ENCODE results near the gene VRK1.
"Not testable (repeated sequence)": the region's sequence is repeated elsewhere in the genome, so short reads cannot be mapped to it uniquely, and the experiment has no call there.

VRK1 gene

DNA sequence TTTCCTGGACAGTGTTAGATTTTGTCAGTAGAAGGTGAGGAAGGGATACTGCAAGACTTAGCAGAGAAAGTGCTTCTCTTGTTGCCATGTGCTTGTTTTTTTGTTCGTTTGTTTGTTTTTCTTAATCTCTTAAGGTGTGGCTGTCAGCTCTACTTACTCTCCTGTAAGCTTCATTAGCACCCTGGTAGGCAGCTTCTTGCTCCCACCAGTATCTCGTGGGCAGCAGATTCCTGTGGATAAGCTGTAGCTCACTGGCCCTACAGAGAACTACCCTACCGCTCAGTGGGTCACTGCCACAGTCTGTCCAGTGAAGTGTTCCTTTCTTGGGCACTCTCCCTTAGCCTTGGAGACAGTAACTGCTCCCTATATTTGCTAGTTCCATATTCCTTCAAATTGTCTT is 30.1 kb downstream of the VRK1 start:
- no peak for DNase-seq

DNA sequence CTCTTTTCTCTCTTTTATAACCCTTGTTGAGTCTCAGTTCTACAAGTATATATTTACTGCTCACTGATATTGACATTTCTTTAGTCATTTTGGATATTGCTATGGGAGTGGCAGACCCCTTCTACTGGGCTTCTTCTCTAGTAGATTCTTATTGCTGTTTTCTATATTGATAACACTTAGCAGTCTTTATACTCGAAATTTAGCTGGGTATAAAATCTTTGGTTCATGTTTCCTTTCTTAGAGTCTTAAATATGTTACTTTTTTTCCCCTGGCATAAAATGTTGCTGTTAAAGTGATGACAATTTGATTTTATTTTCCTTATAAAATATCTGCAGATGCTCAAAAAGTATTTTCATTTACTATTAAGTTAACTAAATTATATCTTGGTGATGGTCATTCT is 32.6 kb downstream of the VRK1 start:
- DNase-seq, result no peak

DNA sequence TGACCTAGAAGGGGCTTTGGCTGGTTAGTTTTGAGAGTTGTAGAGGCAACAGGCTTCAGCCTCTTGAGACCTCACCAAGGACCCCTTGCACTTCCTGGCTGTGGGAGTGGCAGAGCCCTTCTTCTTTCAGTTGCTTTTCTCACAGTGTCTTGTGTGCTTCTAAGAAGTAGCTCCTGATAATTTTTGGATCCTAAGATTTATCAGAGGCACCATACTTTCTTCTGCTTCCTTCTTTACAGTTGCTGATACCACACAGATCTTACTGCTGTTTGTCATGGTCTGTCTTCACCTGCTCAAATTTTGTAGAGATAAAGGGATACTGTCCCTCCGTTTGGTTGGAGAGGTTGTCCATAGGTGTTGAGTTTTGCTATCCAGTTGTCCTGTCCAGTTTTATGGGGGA is 33.8 kb downstream of the VRK1 start:
- no peak for DNase-seq

DNA sequence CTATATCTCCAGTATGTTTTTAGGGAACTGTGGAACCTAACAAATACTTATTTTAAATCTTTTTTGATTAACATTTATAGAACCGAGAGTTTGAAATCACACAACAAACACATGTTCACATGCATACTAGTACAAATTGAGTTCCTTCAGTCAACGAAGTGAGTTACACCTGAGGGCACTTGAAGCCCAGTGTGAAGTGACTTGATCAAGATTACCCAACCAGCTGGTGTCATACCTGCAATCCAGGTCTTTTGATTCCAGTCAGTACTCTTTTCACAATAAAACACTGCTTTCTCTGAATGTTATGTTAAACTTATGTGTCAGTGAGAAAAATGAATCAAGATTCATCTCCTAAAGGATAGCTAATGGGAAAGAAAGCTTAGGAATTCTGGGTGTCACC is 35.2 kb downstream of the VRK1 start:
- no peak for DNase-seq

DNA sequence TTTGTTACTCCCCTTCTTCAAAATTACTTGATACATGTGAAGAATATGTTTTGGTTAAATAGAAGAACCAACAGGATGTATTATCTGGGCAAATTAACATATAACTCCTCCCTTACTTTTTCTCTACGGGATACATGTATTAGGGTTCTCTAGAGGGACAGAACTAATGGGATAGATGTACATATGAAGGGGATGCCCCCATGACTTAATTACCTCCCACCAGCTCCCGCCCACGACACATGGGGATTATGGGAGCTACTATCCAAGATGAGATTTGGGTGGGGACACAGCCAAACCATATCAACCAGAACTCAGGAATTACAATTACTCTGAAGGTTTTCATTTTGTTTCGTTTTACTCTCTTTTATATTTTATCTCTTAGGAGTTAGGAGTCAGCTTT is 41.3 kb downstream of the VRK1 start:
- no peak for DNase-seq

DNA sequence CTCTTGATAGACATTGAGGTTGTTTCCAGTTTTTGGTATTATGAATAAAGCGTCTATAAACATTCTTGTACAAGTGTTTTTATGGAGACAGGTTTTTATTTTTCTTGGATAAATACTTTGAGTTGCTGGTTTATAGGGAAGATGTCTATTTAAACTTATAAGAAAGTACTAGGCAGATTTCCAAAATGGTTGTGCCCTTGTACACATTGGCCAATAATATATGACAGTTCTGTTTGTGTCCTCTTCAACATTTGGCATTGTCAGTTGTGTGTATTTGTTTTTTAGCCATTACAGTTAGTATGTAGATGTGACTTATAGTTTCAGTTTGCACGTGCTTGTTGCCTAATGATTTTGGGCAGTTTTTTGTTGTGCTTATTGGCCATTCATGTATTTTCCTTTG is 42.1 kb downstream of the VRK1 start:
- DNase-seq, result no peak

DNA sequence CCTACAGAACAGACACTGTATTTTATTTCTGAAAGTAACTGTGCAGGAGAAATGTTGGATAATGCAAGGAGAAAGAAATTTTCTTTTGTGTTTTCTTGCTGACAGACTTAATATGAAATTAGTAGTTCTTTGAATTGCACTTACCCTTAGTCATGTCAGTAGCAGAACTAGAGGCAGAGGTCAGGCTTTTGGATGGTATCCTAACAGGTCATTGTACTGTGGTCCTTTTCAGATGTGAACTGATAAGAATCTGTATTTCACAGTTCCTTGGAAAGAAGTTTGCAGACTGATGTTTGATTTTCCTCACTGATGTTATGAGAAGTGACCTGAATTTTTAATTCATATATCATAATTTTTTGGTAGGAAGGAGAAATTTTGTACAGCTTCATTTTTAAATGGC is 46.0 kb downstream of the VRK1 start:
- no peak for DNase-seq

DNA sequence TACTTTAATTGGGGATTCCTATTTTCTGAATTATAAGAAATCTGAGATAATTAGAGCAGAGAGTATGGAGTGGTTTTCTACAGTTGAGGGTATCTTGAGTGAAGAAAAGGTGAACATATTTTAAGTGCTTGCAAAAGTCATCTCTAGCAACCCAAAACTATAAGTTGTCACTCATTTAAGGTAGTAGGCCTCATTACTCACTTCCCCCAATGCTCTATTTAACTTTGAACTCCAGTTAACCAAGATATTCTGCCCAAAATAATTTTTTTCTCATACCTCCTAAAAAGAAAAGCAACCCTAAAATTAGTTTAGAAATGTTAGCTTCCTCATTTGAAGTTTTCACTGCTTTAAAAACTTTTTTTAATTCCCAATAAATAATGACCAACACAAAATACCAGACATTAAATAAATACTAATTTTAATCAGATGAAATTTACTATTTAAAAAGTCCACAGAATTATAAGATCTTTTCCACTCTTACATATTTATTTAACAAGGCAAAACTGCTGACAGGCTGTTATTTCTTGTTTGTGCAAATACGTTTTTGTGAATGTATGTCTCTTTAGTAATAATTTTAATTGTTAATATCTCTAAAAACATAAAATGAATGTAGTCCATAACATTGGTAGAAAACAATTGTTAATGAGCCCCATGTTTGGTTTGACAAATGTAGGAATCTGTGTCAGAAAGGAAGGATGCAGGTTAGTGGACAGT is 47.8 kb downstream of the VRK1 start:
- no peak for DNase-seq

DNA sequence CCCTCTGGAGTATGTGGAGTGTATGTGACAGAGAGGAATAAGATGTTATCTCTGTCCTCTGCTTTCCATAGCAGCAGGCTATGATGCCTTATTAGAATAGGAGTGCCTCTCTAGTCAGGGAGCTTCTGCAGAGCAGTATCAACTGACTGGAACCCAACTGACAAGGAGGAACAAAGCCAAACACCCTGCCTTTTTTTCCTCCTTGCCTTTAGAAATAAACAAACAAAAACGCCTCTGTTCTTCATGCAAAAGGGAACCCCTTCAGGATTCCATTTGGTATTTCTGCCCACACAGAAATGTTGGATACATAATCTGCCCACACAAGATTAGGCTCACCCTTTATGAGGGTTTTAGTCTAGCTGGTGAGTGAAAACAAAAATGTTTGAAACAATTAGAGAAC is 50.3 kb downstream of the VRK1 start:
- no peak for DNase-seq

DNA sequence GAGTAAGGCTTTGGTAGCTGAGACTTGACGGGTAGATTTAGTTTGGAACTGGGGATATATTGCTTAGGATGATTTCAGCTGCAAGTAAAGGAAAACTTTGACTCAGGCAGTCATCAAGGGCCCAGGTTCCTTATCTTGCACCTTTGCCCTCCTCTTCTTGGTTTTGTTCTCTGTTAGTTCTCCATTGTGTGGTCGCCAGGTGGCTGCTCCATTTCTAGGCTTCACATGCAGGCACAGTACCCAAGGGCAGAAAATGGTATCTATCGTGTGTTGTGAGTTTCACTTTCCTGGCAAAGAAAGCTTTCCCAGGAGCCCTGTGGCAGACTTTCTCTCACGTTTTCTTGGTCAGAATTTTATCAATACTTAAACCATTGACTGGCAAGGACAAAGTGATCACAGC is 50.8 kb downstream of the VRK1 start:
- no peak for DNase-seq

DNA sequence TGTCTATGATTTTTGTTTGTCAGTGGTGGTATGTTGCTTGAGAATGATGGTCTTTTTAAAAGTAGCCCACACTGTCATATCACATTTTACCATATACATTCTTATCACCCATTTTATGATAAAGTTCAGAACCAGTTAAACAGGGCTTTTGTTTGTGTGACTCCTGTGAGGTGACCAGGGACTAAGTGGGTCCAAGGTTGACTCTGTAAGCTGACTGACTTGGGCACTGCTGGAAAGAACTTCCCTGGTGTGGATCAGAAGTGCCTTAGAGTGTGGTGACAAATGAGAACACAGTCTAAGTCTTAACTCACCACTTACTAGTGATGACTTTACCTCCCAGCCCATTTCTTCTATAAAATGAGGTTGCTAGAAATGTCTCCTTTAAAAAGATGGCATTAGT is 52.6 kb downstream of the VRK1 start:
- DNase-seq, result no peak

DNA sequence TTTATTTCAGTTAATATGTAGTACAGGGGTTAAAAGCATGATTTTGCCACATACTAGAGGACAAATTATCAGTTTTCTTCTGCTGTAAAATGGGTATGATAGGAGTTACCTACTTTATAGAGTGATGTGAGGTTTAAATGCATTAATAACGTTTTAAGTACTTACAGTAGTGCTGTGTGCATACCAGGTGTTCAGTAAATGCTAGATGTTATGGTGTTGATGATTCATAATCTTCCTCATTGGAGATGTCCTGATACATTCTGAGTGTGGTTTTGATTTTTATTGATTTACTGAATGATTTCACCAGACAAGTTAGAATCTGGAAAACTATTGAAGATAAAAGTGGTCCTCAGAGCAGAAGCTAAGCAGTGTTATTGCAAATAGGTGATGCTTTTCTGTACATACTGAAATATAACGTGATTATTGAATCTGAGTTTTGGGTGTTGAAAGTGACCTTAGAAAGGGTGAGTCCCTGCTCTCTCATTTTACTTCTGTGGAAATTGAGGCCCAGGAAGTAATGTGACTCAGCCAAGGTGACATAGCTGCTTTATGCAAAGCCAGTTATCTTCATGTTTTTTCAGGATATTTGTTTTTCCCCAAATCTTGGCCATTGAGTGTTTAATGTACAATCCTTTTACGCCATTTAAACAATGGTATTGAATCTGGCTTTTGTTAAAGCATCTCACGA is 54.7 kb downstream of the VRK1 start:
- no peak for DNase-seq

DNA sequence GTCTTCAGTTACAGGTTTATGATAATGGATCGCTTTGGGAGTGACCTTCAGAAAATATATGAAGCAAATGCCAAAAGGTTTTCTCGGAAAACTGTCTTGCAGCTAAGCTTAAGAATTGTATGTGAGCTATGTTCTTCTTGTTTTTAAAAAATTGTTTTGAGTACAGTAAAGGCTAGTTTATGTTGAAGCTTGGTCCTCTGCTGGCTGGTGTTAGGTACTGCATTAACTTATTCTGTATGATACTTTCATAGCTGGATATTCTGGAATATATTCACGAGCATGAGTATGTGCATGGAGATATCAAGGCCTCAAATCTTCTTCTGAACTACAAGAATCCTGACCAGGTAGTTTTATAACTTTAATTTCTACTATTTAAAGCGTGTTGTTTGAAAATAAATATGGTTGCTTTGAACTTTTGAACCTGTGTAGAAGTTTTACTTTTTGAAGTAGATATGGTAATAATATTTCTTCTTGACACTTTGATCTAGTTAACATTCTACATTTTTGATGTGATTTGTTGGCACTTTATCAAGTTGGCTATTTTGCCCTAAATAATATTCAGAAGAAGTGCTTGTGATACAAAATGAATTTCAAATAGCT is 55.7 kb downstream of the VRK1 start:
- peak; percentile 14 for DNase-seq

DNA sequence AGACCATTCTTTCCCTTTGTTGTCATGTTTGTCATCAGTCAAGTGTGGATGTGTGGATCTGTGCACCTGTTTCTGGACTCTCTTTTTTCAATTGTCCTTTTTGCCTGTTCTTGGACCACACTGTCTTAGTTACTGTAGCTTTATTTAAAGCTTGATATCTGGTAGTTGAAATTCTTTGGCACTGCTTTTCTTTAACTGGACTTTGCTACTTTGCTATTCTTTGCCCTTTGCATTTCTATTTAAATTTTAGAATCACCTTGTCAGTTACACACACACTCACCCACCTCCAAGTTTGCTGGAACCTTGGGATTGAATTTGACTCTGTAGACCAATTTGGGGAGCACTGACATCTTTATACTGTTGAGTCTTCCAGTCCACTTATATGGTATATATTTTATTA is 61.5 kb downstream of the VRK1 start:
- no peak for DNase-seq

DNA sequence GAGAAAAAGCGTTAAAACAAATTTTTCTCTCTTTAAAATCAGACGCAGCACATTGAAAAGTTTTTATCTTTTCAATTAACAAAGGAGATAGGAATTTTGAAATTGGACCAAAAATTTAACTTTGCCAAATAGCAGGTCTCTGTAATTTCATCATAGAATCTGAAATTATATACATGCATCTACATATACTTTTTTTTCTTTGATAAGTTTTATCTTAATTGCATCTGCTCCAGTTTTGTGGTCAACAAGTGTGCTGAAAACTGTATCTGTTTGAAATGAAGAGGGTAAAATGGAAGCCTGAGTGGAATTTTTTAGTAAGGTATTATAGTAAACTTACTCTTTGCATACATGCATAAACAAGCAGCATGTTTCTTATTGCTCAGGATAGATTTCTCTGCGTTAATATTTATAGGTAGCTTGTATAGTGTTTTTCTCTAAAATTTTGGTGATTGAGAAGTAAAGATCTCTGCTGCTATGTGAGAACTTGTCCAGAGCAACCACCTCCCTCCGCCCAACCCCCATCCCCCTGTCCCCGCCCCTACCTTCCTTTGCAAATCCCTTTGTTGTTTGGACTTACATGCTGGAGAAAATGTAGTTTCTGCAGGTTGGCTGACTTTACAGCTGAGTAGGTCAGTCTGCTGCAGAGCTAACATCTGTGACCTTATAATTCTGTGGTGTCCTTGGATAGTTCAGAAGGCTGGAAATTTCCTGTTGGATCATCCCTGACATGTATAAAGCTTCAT is 64.6 kb downstream of the VRK1 start:
- DNase-seq, result no peak

DNA sequence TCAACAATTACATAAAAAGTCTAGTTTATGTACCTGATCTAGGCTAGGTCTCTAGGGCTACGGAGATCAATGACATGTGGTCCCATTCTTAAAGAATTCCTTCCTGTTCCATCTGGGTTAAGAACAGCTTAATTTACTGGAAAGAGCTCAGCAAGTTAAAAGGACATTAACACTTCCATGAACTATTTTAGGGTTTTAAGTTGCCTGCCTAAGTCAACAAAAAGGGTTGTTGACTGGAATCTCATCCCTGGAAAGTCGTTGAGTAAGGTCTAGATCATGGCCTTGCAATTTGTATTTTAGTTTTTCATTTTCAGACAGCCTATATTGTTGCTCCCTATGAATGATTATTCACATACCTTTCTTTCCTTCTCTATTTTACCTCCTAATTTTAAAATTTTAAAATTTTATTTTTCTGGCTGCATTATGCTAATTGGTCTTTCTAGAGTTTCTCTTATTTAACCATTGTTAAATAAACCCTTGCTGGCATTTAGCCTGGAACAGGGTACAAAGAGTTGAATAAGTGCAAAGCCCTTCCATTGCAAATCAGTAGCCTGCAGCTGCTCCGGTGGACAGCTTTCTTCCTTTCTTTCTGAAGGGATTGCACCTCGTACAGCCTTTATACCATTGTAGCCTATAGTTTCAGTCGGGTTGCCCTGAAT is 66.3 kb downstream of the VRK1 start:
- DNase-seq, result no peak

DNA sequence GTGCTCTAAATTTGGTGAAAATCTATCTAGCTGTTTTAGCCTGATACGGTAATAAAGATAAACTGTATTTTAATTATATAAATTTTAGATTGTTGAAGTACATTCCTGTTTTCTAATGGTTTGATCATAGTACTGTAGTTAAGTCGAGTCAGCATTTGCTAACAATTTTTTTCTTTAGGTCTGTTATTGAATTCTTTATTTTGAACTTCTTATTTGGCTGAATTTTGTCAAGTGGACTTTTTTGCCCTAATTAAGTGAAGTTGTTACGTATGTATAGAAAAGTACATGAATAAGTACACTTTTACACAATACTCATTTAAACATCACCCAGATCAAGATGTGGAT is 66.8 kb downstream of the VRK1 start:
- DNase-seq, result no peak

DNA sequence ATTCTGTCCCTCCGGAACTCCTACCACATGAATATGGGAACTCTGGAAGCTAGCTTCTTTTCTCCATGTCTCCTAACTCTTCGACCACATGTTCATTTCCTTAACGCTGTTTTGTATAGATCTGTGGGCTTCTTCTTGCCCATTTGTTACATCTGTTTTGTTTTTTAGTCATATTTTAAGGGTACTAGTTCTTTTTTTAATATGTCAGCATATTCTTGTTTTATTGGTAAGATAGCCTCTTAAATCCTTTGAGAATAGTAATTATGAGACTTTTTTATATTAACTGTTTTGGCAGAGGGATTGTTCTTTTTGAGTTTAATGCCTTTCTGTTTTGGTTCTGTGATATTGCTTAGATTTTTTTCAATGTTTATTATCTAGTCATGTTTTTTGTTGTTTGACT is 70.5 kb downstream of the VRK1 start:
- no peak for DNase-seq

DNA sequence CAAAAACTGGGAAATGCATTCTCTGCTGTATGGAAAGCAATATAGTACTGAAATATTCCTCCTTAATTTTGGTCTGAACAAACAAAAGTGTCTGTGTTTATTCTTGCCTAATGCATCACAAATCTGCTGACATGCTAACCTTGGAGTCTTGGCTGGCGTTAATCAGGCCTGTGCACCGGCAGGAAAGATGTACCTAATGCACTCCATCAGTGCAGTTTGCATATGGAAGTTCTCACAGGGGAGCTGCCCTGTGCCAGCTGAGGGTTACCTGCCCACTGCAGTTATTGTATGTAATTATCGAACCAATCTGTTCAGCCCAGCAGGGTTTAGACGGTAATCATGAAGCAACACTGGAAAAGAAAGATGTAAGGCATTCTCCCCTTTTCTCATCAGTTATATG is 76.9 kb downstream of the VRK1 start:
- no peak for DNase-seq

DNA sequence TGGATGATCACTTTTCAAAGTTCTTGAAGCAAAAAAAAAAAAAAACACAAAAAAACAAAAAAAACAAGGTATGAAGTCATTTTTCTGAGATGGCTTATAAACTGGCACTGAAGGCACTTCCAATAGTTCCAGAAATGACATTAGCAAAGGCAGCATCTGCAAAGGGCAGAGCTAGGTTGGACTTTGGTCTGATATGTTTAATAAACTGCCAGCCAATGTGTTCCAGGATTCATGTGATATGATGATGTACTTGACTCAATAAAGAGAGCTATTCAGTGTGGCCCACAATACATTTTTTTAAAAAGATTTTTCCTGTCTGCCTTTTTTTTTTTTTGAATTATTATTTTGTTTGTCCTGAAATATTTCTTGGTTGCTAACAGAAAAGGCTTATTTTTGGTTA is 79.6 kb downstream of the VRK1 start:
- no peak for DNase-seq

DNA sequence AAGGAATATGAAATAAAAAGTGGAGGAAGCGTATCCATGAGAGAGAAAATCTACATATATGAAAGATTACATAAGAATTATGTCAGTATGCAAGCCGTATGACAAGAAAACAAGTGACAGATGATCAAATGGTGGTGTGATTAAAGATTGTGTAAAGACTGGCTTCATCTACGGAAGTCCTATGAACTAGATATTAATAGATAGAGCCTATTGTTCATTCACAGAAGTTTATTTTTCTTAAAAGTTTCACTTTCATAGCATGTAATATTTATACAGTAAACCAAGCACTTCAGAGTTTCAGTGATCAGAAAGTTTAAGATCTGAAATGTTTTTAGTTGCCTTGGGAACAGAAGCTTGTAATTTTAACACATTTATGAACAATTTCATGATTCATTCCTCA is 84.5 kb downstream of the VRK1 start:
- DNase-seq, result no peak

DNA sequence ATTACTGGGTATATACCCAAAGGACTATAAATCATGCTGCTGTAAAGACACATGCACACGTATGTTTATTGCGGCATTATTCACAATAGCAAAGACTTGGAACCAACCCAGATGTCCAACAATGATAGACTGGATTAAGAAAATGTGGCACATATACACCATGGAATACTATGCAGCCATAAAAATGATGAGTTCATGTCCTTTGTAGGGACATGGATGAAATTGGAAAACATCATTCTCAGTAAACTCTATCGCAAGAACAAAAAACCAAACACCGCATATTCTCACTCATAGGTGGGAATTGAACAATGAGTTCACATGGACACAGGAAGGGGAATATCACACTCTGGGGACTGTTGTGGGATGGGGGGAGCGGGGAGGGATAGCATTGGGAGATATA is 86.8 kb downstream of the VRK1 start:
- not testable (repeated sequence) for DNase-seq

DNA sequence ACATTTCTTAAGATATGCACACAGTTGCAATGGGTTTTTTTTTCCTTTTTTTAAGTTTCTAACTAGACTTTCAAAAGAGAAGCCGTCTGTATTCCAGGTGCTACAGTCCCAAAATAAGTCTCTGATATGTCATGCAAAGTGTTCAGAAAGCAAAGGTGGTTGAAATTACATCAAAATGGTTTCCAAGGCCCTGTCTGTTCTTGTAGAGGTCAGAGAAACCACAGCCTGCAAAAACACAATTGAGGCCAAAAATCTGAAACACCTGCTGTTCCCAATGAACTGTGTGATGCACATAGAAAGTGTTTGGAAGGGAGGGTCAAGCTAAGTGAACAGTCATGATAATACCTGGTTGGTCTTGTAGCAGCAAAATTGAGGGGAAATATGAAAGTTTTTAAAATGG is 91.0 kb downstream of the VRK1 start:
- DNase-seq, result no peak
